ENCODE measurements around the gene PEX19. TPM values are rescaled to one million over a fixed set of nuclear protein-coding genes. Genes with fewer than 3 reads are reported as not detected.

PEX19 gene
- total RNA-seq, 1 donor from 2014 or later, result 43.8 TPM

- no peak overlapping the region for H3K4me3 Mint-ChIP-seq (ENCODE audit: unreplicated experiment)
- TF ChIP-seq, protein P1, sequence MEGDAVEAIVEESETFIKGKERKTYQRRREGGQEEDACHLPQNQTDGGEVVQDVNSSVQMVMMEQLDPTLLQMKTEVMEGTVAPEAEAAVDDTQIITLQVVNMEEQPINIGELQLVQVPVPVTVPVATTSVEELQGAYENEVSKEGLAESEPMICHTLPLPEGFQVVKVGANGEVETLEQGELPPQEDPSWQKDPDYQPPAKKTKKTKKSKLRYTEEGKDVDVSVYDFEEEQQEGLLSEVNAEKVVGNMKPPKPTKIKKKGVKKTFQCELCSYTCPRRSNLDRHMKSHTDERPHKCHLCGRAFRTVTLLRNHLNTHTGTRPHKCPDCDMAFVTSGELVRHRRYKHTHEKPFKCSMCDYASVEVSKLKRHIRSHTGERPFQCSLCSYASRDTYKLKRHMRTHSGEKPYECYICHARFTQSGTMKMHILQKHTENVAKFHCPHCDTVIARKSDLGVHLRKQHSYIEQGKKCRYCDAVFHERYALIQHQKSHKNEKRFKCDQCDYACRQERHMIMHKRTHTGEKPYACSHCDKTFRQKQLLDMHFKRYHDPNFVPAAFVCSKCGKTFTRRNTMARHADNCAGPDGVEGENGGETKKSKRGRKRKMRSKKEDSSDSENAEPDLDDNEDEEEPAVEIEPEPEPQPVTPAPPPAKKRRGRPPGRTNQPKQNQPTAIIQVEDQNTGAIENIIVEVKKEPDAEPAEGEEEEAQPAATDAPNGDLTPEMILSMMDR (IDR thresholded peaks at IDR 0.05), result no peak
- peaks cover 40% of the 10 kb centered on the region for H3K36me3 Mint-ChIP-seq (ENCODE audit: low read depth)
- no peak for DNase-seq (ENCODE audit: low spot score)
- H3K27me3 Mint-ChIP-seq (ENCODE audit: low read depth), result no peaks in the 10 kb centered on the region
- no peak overlapping the region for H3K27ac Mint-ChIP-seq (ENCODE audit: unreplicated experiment)
- no peaks in the 10 kb centered on the region for H3K9me3 Mint-ChIP-seq (ENCODE audit: low read depth)
- H3K4me1 Mint-ChIP-seq (ENCODE audit: low read depth), result peaks cover 9% of the 10 kb centered on the region
Observed at GRCh38 chr1:160325252-160325651, 40.3 kb upstream of the PEX19 start.

DNA sequence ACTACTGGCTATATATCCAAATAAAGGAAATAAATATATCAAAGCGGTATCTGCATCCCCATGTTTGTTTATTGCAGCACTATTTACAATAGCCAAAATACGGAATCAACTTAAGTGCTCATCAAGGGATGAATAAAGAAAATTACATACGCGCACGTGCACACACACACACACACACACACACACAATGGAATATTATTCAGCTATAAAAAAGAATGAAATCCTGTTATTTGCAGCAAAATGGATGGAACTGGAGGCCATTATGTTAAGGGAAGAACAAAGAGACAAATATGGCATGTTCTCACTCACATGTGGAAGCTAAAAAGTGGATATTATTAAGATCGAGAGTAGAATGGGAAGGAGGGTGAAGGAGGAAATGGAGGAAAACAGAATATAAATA is 37.9 kb upstream of the PEX19 start:
- H3K36me3 Mint-ChIP-seq (ENCODE audit: low read depth), result peaks cover 39% of the 10 kb centered on the region
- no peaks in the 10 kb centered on the region for H3K27me3 Mint-ChIP-seq (ENCODE audit: low read depth)
- TF ChIP-seq, protein P1 (IDR thresholded peaks at IDR 0.05), result no peak
- no peaks in the 10 kb centered on the region for H3K9me3 Mint-ChIP-seq (ENCODE audit: low read depth)
- H3K4me1 Mint-ChIP-seq (ENCODE audit: low read depth), result peaks cover 20% of the 10 kb centered on the region
- H3K27ac Mint-ChIP-seq (ENCODE audit: unreplicated experiment), result no peak overlapping the region
- H3K4me3 Mint-ChIP-seq (ENCODE audit: unreplicated experiment), result no peak overlapping the region
- DNase-seq (ENCODE audit: low spot score), result no peak

DNA sequence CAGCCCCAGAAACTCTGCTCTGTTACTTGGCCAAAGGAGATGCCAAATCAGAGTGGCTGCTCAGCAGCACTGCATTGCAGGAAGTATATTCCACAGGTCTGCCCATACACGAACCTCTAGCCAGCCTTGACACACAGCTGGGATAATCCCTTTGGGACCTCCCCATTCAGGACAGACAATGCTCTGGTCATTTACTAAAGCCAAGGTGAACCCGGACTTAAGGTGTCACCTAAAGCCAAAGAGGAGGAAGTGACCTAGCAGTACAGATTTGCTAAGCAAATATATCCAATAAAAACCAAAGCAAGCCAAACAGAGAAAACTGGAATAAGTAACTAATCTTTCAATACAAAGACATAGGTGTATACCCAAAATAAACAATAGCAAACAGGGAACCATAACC is 30.4 kb upstream of the PEX19 start:
- H3K36me3 Mint-ChIP-seq (ENCODE audit: low read depth), result peaks cover 62% of the 10 kb centered on the region
- peaks cover 19% of the 10 kb centered on the region for H3K4me1 Mint-ChIP-seq (ENCODE audit: low read depth)
- no peaks in the 10 kb centered on the region for H3K27me3 Mint-ChIP-seq (ENCODE audit: low read depth)
- H3K4me3 Mint-ChIP-seq (ENCODE audit: unreplicated experiment), result no peak overlapping the region
- TF ChIP-seq, protein P1 (IDR thresholded peaks at IDR 0.05), result no peak
- no peak for DNase-seq (ENCODE audit: low spot score)
- H3K9me3 Mint-ChIP-seq (ENCODE audit: low read depth), result no peaks in the 10 kb centered on the region
- H3K27ac Mint-ChIP-seq (ENCODE audit: unreplicated experiment), result peak overlapping the region; percentile 14

DNA sequence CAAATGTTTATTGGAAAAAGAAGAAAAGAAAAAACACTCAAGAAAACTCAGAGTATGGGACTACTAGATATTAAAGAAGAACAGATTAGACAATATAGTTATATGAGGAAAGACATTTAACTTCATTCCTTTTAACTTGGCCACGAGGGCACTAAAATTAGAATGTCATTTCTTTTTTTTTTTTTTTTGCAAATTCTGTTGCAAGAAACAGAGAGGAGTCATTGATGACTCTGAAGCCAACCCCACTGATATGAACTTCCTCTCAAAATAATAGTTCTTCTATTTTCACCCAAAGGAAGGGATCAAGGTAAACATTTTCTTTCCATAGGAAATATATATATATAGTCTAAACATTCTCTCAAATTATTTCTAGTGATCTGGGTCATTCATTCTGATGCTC is 24.6 kb upstream of the PEX19 start:
- Mint-ChIP-seq H3K27me3 (ENCODE audit: low read depth) (no peaks in the 10 kb centered on the region), H3K36me3 (ENCODE audit: low read depth) (peaks cover 61% of the 10 kb centered on the region), H3K4me1 (ENCODE audit: low read depth) (peaks cover 8% of the 10 kb centered on the region), H3K27ac (ENCODE audit: unreplicated experiment) (peak overlapping the region; percentile 83), H3K4me3 (ENCODE audit: unreplicated experiment) (no peak overlapping the region), H3K9me3 (ENCODE audit: low read depth) (no peaks in the 10 kb centered on the region)
- no peak for DNase-seq (ENCODE audit: low spot score)
- TF ChIP-seq, protein P1 (IDR thresholded peaks at IDR 0.05), result no peak

DNA sequence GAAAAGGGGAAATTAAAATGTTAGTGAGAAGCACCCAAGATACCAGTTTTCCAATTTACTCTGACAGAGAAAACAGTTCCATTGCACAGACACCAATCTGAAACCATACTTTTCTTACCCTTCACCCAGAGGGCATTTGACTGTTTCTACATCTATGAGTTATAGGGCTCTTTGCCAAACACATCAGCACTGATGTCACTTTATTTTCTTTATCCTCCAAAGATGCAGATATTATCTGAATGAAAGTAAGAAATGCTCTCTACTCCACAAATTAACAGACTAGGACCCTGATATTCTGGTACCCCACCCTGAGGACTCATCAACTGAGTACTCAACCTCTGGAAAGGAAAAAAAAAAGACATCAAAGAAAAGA is 24.2 kb upstream of the PEX19 start:
- TF ChIP-seq, protein P1 (IDR thresholded peaks at IDR 0.05), result no peak
- Mint-ChIP-seq H3K4me3 (ENCODE audit: unreplicated experiment) (no peak overlapping the region), H3K36me3 (ENCODE audit: low read depth) (peaks cover 60% of the 10 kb centered on the region), H3K9me3 (ENCODE audit: low read depth) (no peaks in the 10 kb centered on the region), H3K27me3 (ENCODE audit: low read depth) (no peaks in the 10 kb centered on the region), H3K27ac (ENCODE audit: unreplicated experiment) (peak overlapping the region; percentile 83), H3K4me1 (ENCODE audit: low read depth) (peaks cover 8% of the 10 kb centered on the region)
- DNase-seq (ENCODE audit: low spot score), result no peak

Data from chondrocyte (in vitro differentiated cells).